Lung (tissue), 12 donors: ENCODE data around the gene C3orf20. TPM values are rescaled to one million over a fixed set of nuclear protein-coding genes. Genes with fewer than 3 reads are reported as not detected.

Experiments
- ATAC-seq: fragments of 200-7000 bp; cut with Tn5 transposase; one replicate; pipeline ENCODE4 v1.9.1; 2020; ENCODE audit warnings: moderate number of reproducible peaks; ENCODE audit not compliant: insufficient read depth, low FRiP score
- DNase-seq, 3 donors: peaks; one replicate each; pipeline ENCODE4 v3.0.0-alpha.2; 2013 to 2017
- H3K27ac ChIP-seq, 2 donors: one replicate each; pipeline ENCODE4 v1.5.1; 2013; ENCODE audit warnings: mild to moderate bottlenecking in 2 of 2, moderate library complexity in 2 of 2, control low read depth in 1 of 2, inconsistent platforms in 1 of 2, low read depth in 1 of 2, low read length in 1 of 2
- H3K27me3 ChIP-seq, 3 donors: one replicate each; pipeline ENCODE4 v1.5.1; 2013; ENCODE audit warnings: low read length in 2 of 3; ENCODE audit not compliant: control insufficient read depth in 3 of 3, insufficient read depth in 3 of 3
- H3K36me3 ChIP-seq, 4 donors: one replicate each; pipeline ENCODE4 v1.5.1; 2013; ENCODE audit warnings: low read length in 4 of 4, mild to moderate bottlenecking in 1 of 4, moderate library complexity in 1 of 4; ENCODE audit not compliant: control insufficient read depth in 4 of 4, insufficient read depth in 4 of 4
- H3K4me1 ChIP-seq, 5 donors: one replicate each; pipeline ENCODE4 v1.5.1; 2013; ENCODE audit warnings: low read length in 5 of 5, mild to moderate bottlenecking in 2 of 5, moderate library complexity in 1 of 5; ENCODE audit not compliant: control insufficient read depth in 5 of 5, insufficient read depth in 5 of 5
- H3K4me3 ChIP-seq: one replicate; pipeline ENCODE4 v1.5.1; 2013; ENCODE audit warnings: mild to moderate bottlenecking, control low read depth, moderate library complexity
- H3K9ac ChIP-seq, 2 donors: one replicate each; pipeline ENCODE4 v1.5.1; 2013; ENCODE audit warnings: low read length in 2 of 2, control low read depth in 1 of 2; ENCODE audit not compliant: insufficient read depth in 1 of 2
- H3K9me3 ChIP-seq, 4 donors: one replicate each; pipeline ENCODE4 v1.5.1; 2013; ENCODE audit warnings: low read length in 3 of 4, mild to moderate bottlenecking in 1 of 4, moderate library complexity in 1 of 4; ENCODE audit not compliant: control insufficient read depth in 4 of 4, insufficient read depth in 3 of 4
- WGBS, 2 donors: extraction: QIAGEN DNeasy Blood & Tissue Kit; methylation state at CpG; one replicate each; pipeline ENCODE4 v1.1.7; 2013; 5-methylcytosine and 5-hydroxymethylcytosine counted together
- polyA plus RNA-seq, 2 donors: library from polyadenylated mRNA; stranded (reverse); fragments of 200-250 nt; gene quantifications; one replicate each; pipeline ENCODE4 v1.2.1, GENCODE V29; 2013
- total RNA-seq, 2 donors: library from RNA; depleted of rRNA in 1 of 2; stranded (reverse); fragments of >200 nt in 1 of 2; gene quantifications; one replicate each; pipeline ENCODE4 v1.2.1, GENCODE V29; 2014 to 2021
- TF ChIP-seq, protein P1 (sequence below): IDR thresholded peaks from 2 replicates; pipeline ENCODE4 v1.5.1; 2012; ENCODE audit warnings: mild to moderate bottlenecking; ENCODE audit errors: control extremely low read depth, extremely low read depth
- donor health status: control.
- donor health status: control.
- donor health status: Bipolar disorder and iron deficiency.
- donor health status: healthy.
- donor health status: DM: yes; HTN: yes; CAD: no.

The C3orf20 gene
- total and polyA plus RNA-seq, 4 donors: 0.03 to 0.14 (median 0.12) TPM; not detected in 1

- no peak for ATAC-seq
- Histone ChIP-seq H3K36me3 (peaks cover 0 to 5% (median 0%) of the 10 kb centered on the region in 4 donors), H3K4me3 (peak overlapping the region; percentile 27), H3K4me1 (peaks cover 0 to 40% (median 8%) of the 10 kb centered on the region in 5 donors), H3K27ac (peak overlapping the region in 1 of 2 donors; percentile 62), H3K9ac (no peak overlapping the region), H3K9me3 (no peaks in the 10 kb centered on the region), H3K27me3 (peaks cover 0 to 43% (median 0%) of the 10 kb centered on the region in 3 donors)
- DNase-seq: peak in 1 of 3 donors; percentile 29
- TF ChIP-seq, protein P1, sequence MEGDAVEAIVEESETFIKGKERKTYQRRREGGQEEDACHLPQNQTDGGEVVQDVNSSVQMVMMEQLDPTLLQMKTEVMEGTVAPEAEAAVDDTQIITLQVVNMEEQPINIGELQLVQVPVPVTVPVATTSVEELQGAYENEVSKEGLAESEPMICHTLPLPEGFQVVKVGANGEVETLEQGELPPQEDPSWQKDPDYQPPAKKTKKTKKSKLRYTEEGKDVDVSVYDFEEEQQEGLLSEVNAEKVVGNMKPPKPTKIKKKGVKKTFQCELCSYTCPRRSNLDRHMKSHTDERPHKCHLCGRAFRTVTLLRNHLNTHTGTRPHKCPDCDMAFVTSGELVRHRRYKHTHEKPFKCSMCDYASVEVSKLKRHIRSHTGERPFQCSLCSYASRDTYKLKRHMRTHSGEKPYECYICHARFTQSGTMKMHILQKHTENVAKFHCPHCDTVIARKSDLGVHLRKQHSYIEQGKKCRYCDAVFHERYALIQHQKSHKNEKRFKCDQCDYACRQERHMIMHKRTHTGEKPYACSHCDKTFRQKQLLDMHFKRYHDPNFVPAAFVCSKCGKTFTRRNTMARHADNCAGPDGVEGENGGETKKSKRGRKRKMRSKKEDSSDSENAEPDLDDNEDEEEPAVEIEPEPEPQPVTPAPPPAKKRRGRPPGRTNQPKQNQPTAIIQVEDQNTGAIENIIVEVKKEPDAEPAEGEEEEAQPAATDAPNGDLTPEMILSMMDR: no peak
- 22 to 36% methylated on average over 9 of the region's 9 CpGs for WGBS, 2 donors
Measured at GRCh38 chr3:14812196-14812790, 137.4 kb downstream of the C3orf20 start.

- peak in 2 of 3 donors; percentile 45 to 60 for DNase-seq
- H3K4me1 ChIP-seq: peaks cover 0 to 39% (median 8%) of the 10 kb centered on the region in 5 donors
- ATAC-seq: no peak
- no peak overlapping the region for H3K9ac ChIP-seq
- H3K36me3 ChIP-seq: peaks cover 0 to 5% (median 2%) of the 10 kb centered on the region in 4 donors
- no peak overlapping the region for H3K27ac ChIP-seq
- peaks cover 0 to 23% (median 0%) of the 10 kb centered on the region in 3 donors for H3K27me3 ChIP-seq
- H3K9me3 ChIP-seq: no peaks in the 10 kb centered on the region
- H3K4me3 ChIP-seq: no peak overlapping the region
- TF ChIP-seq, protein P1: no peak
- 53 to 71% methylated on average over 4 of the region's 4 CpGs for WGBS, 2 donors
Measured at GRCh38 chr3:14814411-14814871, 139.5 kb downstream of the C3orf20 start.

DNA sequence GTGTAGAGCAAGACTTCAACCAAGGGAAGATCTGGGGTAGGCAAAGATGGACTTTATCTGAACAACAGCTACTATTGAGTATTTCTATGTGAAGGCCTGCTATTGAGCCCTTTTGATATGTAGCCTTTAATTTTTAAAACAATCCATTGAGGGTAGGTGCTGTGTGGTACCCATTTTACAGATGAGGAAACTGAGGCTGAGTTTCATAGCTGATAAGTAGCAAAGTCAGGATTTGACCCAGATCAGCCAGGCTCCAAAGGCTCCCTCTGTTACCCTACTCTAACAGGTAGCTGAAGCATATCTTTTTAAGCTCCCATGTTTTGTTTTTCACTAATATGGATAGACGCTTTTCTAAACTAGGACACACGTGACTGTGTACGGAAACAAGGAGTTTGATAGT lies 141.4 kb downstream of the C3orf20 start:
- no peak overlapping the region for H3K27ac ChIP-seq
- TF ChIP-seq, protein P1: no peak
- no peak for DNase-seq

More for the DNA sequence above, 141.4 kb downstream of the C3orf20 start:
- Histone ChIP-seq H3K36me3 (peaks cover 0 to 14% (median 4%) of the 10 kb centered on the region in 4 donors), H3K4me3 (no peak overlapping the region), H3K9ac (no peak overlapping the region), H3K27me3 (peaks cover 0 to 17% (median 0%) of the 10 kb centered on the region in 3 donors), H3K4me1 (peaks cover 0 to 31% (median 8%) of the 10 kb centered on the region in 5 donors), H3K9me3 (no peaks in the 10 kb centered on the region)
- no peak for ATAC-seq
- 88 to 95% methylated on average over 3 of the region's 3 CpGs for WGBS, 2 donors
